SK-N-SH (cell line): ENCODE data around the gene RBM47.

Experiments
- CTCF ChIP-seq: fragments of 200-600 bp; sonication (generic); IDR thresholded peaks from 2 replicates; pipeline ENCODE4 v1.6.1; 2017; ENCODE audit warnings: antibody characterized with exemption, mild to moderate bottlenecking, moderate library complexity
- EP300 ChIP-seq, 2 experiments: IDR thresholded peaks; 2 replicates each; pipeline versions ENCODE4 v1.4.0 to v1.6.1; 2012; ENCODE audit warnings: borderline replicate concordance in 1 of 2, low read depth in 1 of 2, low read length in 1 of 2
- EZH2phosphoT487 ChIP-seq: fragments of 200-600 bp; sonication (generic); IDR thresholded peaks from 2 replicates; pipeline ENCODE4 v1.6.1; 2017; ENCODE audit warnings: low read depth, mixed run types, mild to moderate bottlenecking, antibody characterized with exemption, moderate library complexity, borderline replicate concordance
- FOXJ3 ChIP-seq: sonication (generic); formaldehyde crosslinking; IDR thresholded peaks from 2 replicates; pipeline ENCODE4 v1.5.1; 2020; ENCODE audit warnings: mild to moderate bottlenecking, missing genetic modification reagents
- MAX ChIP-seq: IDR thresholded peaks from 2 replicates; pipeline ENCODE4 v1.4.0; 2012; ENCODE audit warnings: low read depth
- NRF1 ChIP-seq: IDR thresholded peaks from 2 replicates; pipeline ENCODE4 v1.6.1; 2012; ENCODE audit warnings: low read depth, mild to moderate bottlenecking, low read length
- POLR2AphosphoS5 ChIP-seq: IDR thresholded peaks from 2 replicates; pipeline ENCODE4 v1.6.1; 2012; ENCODE audit warnings: low read depth, low read length
- RAD21 ChIP-seq: IDR thresholded peaks from 2 replicates; pipeline ENCODE4 v1.6.1; 2012; ENCODE audit warnings: mild to moderate bottlenecking, low read length
- RFX5 ChIP-seq: IDR thresholded peaks from 2 replicates; pipeline ENCODE4 v1.6.1; 2012; ENCODE audit warnings: mild to moderate bottlenecking, improper control_type of control experiment, low read length
- SIN3A ChIP-seq: IDR thresholded peaks from 2 replicates; pipeline ENCODE4 v1.6.1; 2012; ENCODE audit warnings: low read depth, mild to moderate bottlenecking, low read length, moderate library complexity, borderline replicate concordance
- YY1 ChIP-seq: IDR thresholded peaks from 2 replicates; pipeline ENCODE4 v1.4.0; 2012; ENCODE audit warnings: low read depth, mild to moderate bottlenecking
- ZBTB33 ChIP-seq: IDR thresholded peaks from 2 replicates; pipeline ENCODE4 v1.4.0; 2012; ENCODE audit warnings: low read depth, borderline replicate concordance

GRCh38 chr4:40520533-40520932, 109.1 kb downstream of the RBM47 start:
- TF ChIP-seq RFX5, result no peak
- no peak for TF ChIP-seq CTCF
- TF ChIP-seq NRF1, result no peak
- no peak for TF ChIP-seq ZBTB33
- no peak for TF ChIP-seq POLR2AphosphoS5
- TF ChIP-seq RAD21, result no peak
- TF ChIP-seq SIN3A, result no peak
- no peak for TF ChIP-seq EZH2phosphoT487
- TF ChIP-seq MAX, result no peak
- no peak for TF ChIP-seq YY1
- no peak for TF ChIP-seq FOXJ3
- TF ChIP-seq EP300 (IDR thresholded peaks at IDR 0.05; ENCODE audit: borderline replicate concordance in 1 of 2, low read depth in 1 of 2, low read length in 1 of 2), result no peak
